K562 (cell line): ENCODE measurements around the gene CLCN2. TPM values are rescaled to one million over a fixed set of nuclear protein-coding genes. Genes with fewer than 3 reads are reported as not detected.

Source experiments
- ARNT ChIP-seq, 2 experiments: fragments of 450-650 bp; IDR thresholded peaks; 2 replicates each; pipeline ENCODE4 v1.6.1; 2016; ENCODE audit warnings: mild to moderate bottlenecking in 1 of 2
- BDP1 ChIP-seq: IDR thresholded peaks from 3 replicates; pipeline ENCODE4 v1.6.1; 2011; ENCODE audit not compliant: insufficient read length, insufficient read depth
- CTCFL ChIP-seq: IDR thresholded peaks from 2 replicates; pipeline ENCODE4 v1.6.1; 2011; ENCODE audit warnings: borderline replicate concordance, low read depth, mild to moderate bottlenecking, moderate library complexity, low read length; ENCODE audit not compliant: insufficient read depth, poor library complexity, severe bottlenecking
- ETS1 ChIP-seq: conservative IDR thresholded peaks from 2 replicates; pipeline ENCODE4 v1.6.1; 2011; ENCODE audit warnings: low read depth, mild to moderate bottlenecking, low read length; ENCODE audit not compliant: control insufficient read depth
- JUND ChIP-seq, 2 experiments: IDR thresholded peaks; 2 replicates in 1 of 2; 3 replicates in 1 of 2; pipeline ENCODE4 v1.6.1; 2011; ENCODE audit warnings: borderline replicate concordance in 2 of 2, low read depth in 2 of 2, low read length in 2 of 2, improper control_type of control experiment in 1 of 2, missing biosample characterization in 1 of 2, missing genetic modification characterization in 1 of 2, missing genetic modification reagents in 1 of 2
- MEIS2 ChIP-seq: fragments of 450-650 bp; IDR thresholded peaks from 2 replicates; pipeline ENCODE4 v1.6.1; 2014; ENCODE audit warnings: mild to moderate bottlenecking; ENCODE audit not compliant: partially characterized antibody
- MITF ChIP-seq: IDR thresholded peaks from 2 replicates; pipeline ENCODE4 v1.6.1; 2014; ENCODE audit warnings: antibody characterized with exemption
- MTA3 ChIP-seq: fragments of 450-650 bp; formaldehyde crosslinking; IDR thresholded peaks from 2 replicates; pipeline ENCODE4 v1.6.1; 2017; ENCODE audit warnings: mild to moderate bottlenecking, borderline replicate concordance
- PBX2 ChIP-seq, 2 experiments: IDR thresholded peaks in 1 of 2; conservative IDR thresholded peaks in 1 of 2; 2 replicates each; pipeline ENCODE4 v1.6.1; 2016; ENCODE audit warnings: low read depth in 2 of 2, mild to moderate bottlenecking in 1 of 2, missing compliant biosample characterization in 1 of 2, missing genetic modification characterization in 1 of 2, moderate library complexity in 1 of 2
- RAD51 ChIP-seq: fragments of 450-650 bp; IDR thresholded peaks from 2 replicates; pipeline ENCODE4 v1.7.1; 2016; ENCODE audit warnings: low read depth, mild to moderate bottlenecking, borderline replicate concordance
- TAF1 ChIP-seq: IDR thresholded peaks from 2 replicates; pipeline ENCODE4 v1.6.1; 2011; ENCODE audit warnings: mild to moderate bottlenecking, low read length, moderate library complexity; ENCODE audit not compliant: insufficient read depth, control insufficient read depth, severe bottlenecking; ENCODE audit errors: extremely low read depth
- TEAD4 ChIP-seq, 2 experiments: sonication (generic) in 1 of 2; formaldehyde crosslinking in 1 of 2; IDR thresholded peaks; 2 replicates each; pipeline versions ENCODE4 v1.6.1 to v1.8.0; 2012 to 2022; ENCODE audit warnings: borderline replicate concordance in 1 of 2, inconsistent platforms in 1 of 2, low read length in 1 of 2, mild to moderate bottlenecking in 1 of 2, missing genetic modification reagents in 1 of 2
- ZBTB12 ChIP-seq: fragments of 250-450 bp; sonication (Bioruptor Pico); IDR thresholded peaks from 2 replicates; pipeline ENCODE4 v1.4.0; 2020
- ZC3H4 ChIP-seq: sonication (generic); formaldehyde crosslinking; IDR thresholded peaks from 2 replicates; pipeline ENCODE4 v1.9.0; 2021; ENCODE audit warnings: missing genetic modification reagents, borderline replicate concordance
- polyA plus RNA-seq, 8 experiments: library from polyadenylated mRNA; depleted of rRNA in 4 of 8; stranded (reverse) in 5 of 8; unstranded in 3 of 8; fragments of >200 nt; fragmentation: Nextera tagmentation in 2 of 8; fragmentation: Illumina TruSeq in 1 of 8; extraction: Ambion mirVana in 2 of 8; extraction: Trizol in 1 of 8; gene quantifications; 2 replicates each; pipeline versions ENCODE4 v1.2.1 to v1.2.3, GENCODE V29; 2011 to 2014; ENCODE audit warnings: inconsistent platforms in 1 of 8, missing spikeins in 1 of 8
- total RNA-seq, 7 experiments: library from RNA; depleted of rRNA in 6 of 7; stranded (reverse); fragments of >200 nt in 6 of 7; fragmentation: Illumina TruSeq in 2 of 7; extraction: Trizol in 2 of 7; gene quantifications; 2 replicates each; pipeline versions ENCODE4 v1.2.1 to v1.2.3, GENCODE V29; 2011 to 2021; ENCODE audit warnings: low replicate concordance in 1 of 7

CLCN2 gene
- total and polyA plus RNA-seq, 9 of the 15 experiments (the other 6 are each of a cell fraction or from before 2014, with no cell fraction given) = 0.10 to 14.0 (median 6.9) TPM

GRCh38 chr3:184345317-184346144 lies 15.9 kb downstream of the CLCN2 start (continued):
- TF ChIP-seq TEAD4 (IDR thresholded peaks at IDR 0.05; ENCODE audit: low read length) (0 out of 2 replicates have a peak, but pooled peaks have one; percentile 11), TEAD4 (CRISPR knock-in tag; IDR thresholded peaks at IDR 0.05; ENCODE audit: borderline replicate concordance) (no peak), MEIS2 (peak; percentile 82), PBX2 (CRISPR knock-in tag; IDR thresholded peaks at IDR 0.05; ENCODE audit: low read depth) (peak; percentile 72), PBX2 (tag; conservative IDR thresholded peaks at IDR 0.05; ENCODE audit: low read depth) (peak; percentile 93), ZBTB12 (CRISPR knock-in tag) (no peak), BDP1 (no peak), MTA3 (0 out of 2 replicates have a peak, but pooled peaks have one; percentile 41), ETS1 (0 out of 2 replicates have a peak, but pooled peaks have one; percentile 60), CTCFL (peak; percentile 96), MITF (peak; percentile 93), JUND (IDR thresholded peaks at IDR 0.05; ENCODE audit: borderline replicate concordance, low read depth, low read length) (peak; percentile 48; the same call in 1 of the 2 replicates), JUND (tag; IDR thresholded peaks at IDR 0.05; ENCODE audit: borderline replicate concordance, low read depth, low read length) (peak; percentile 25; the same call in 1 of the 3 replicates), ZC3H4 (CRISPR knock-in tag) (no peak), ARNT (IDR thresholded peaks at IDR 0.05) (no peak), RAD51 (peak; percentile 54; the same call in 1 of the 2 replicates), TAF1 (no peak)
